ENCODE results near the gene NET1.

NET1 gene

DNA sequence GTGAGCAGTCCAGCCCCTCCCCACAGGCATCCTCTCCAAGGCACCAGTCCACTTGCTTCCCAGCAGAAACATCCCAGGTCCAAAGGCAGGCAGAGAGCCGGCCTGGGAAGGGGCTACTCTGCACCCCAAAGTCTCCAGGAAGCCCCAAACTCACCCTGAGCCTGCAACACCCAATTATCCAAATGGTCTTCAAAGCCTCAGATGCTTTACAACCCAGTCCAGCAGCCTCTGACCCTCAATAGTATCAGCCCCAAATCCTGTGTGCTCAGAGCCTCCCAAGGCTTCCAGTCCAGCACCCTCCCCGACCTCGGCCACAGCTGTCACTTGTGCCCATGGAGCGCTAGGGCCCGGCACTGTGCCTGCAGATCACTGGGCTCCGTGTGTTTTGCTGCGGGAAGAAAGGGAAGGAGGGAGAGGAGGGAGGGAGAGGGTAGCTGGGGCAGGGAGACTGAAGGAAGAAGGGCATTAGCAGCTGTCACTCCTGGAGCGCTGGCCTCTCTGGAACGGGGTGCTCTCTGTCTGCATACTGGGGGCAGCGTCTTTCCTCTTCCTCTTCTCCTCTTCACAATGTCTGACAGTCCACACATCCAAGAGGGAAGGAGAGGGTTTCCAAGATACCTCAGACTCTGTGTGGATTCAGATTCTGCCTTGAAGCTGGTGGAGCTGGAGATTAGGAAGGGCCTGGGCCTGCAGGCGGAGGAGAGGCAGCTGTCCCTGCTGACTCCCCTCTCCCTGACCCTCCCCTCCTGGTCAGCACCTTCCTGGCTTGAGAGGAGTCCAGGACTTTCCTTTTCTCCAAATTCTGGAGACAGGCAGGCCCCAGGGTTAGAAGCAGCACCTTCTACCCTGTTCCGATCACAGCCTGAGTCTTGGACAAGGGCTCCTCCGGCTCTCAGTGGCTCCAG lies 73.8 kb downstream of the NET1 start:
- DNase-seq: no peak

GRCh38 chr10:5486853-5487235 lies 74.5 kb downstream of the NET1 start:
- DNase-seq: no peak

- no peak for DNase-seq
These were observed 76.2 kb downstream of the NET1 start for GRCh38 chr10:5488272-5489161.

DNA sequence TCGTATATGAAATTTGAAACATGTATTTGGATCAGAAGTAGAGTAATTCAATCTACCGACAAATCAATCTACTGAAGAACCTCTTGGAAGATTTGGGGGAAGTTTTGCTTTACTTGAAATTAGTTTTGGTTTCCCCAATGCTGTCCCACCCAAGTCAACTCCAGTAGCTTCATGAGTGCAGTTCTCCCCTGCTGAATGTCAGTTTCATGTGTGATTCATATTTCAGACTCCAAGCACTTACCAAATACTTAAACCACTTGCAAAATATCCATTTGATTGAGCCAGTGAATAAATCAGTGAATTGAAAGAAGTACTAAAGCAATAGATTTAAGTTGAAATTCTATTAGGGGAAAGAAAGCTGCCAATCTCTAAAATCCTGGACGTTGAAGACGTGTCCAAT lies 77.7 kb downstream of the NET1 start:
- no peak for DNase-seq

- DNase-seq: no peak
These were observed 78.5 kb downstream of the NET1 start for GRCh38 chr10:5490698-5491464.

GRCh38 chr10:5491477-5491876 lies 79.1 kb downstream of the NET1 start:
- DNase-seq: no peak

- DNase-seq: no peak
These were observed 80.0 kb downstream of the NET1 start for GRCh38 chr10:5492322-5492855.

DNA sequence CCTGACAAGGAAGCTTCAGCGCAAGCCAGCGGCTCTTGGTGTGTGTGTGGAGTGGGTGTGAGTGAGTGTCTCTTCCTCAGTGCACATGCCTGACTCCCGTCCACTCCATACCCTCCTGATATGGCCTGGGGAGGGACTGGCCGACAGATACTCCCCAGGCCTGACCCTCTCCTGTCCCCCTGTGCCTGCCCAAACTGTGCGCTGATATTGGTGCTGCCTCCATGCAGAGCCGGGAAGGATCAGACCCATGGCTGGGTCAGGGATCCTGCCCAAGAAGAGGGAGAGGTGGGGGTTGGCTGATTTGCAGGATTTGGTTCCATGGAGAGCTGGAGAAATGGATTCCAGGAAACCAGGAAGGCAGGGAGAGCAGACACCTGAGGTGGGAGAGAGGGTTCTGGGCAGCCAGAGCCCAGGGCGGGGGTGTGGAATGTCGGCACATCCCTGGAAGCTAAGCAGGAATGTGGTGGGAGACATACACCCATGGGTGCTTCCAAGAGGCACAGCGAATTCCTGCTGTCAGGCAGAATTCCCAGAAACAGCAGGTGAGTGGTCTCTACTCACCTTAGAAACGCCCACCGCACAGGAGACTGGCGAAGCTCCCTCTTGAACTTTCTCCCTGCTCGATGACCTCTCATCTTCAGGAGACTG lies 80.7 kb downstream of the NET1 start:
- DNase-seq: no peak

GRCh38 chr10:5493691-5494090 lies 81.3 kb downstream of the NET1 start:
- no peak for DNase-seq

GRCh38 chr10:5494611-5495010 lies 82.3 kb downstream of the NET1 start:
- no peak for DNase-seq

DNA sequence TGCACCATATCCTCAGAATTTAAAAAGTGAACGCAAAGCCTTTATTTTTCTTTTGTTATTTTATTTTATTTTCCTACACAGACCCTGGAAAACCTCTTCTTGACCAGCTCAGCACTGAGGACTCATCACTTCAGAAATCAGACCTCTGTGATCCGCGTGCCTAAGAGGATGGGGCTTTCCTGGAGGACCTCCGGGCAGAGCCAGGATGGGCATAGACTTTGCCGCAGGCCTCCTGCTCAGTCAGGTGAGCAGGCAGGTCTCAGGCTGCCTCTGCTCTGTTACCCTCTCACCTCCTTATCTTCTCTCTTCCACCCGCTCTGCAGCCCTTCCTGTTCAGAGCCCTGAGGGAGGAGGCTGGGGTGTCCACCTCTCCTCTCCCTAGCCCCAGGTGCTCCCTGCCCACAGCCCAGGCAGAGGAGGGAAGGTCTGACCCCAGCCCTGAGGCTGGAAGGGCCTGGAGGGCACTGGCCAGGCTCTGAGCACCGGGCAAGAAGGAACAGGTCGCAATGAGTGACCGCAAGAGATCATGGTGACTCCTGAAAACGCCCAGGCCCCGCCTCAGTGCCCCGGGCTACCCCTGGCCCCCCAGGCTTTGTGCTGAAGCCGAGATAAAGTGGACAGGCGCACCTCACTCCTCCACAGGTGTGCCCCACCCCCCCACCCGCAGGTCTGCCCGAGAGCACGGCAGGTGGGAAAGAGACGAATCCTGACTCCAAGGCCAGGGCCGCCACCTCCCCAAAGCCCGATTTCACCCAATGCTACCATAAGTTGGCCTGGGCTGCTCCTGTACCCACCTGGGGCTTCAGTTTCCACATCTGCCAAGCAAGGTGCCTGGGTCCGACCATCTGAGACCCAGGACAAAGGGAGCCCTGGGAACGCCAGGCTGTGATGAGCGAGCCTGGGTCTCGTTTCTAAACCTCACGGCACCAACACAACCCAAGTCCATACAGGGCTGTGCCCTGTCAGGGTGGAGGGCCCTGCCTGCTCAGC lies 84.2 kb downstream of the NET1 start:
- DNase-seq: no peak

- no peak for DNase-seq
These were observed 84.9 kb downstream of the NET1 start for GRCh38 chr10:5497289-5497688.

DNA sequence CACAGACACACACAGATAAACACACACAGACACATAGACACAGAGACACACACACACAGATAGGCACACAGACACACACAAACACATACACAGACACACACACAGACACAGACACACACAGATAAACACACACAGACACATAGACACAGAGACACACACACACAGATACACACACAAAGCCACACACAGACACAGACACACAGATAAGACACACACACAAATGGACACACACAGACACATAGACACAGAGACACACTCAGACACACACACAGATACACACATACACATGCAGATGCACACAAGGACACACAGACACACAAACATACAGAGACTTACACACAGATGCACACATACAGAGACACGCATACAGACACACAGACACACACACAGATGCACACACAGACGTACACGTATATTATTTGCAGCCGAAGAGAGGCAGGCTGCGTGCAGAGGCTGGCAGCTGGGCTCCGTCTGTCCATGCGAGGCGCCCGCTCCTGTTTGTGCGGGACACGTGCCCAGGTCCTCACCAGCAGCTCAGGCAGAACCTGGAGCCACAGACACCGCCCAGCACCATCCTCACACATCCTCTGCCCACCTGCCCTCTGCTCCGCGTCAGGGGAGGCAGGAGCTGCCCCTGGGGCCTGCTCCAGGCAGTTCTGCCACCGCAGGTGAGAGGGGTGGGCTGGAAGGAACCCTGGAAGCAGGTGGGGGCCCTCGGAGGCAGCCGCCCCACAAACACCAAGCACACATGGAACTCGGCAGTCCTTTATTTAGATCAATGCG lies 85.8 kb downstream of the NET1 start:
- DNase-seq: no peak

DNA sequence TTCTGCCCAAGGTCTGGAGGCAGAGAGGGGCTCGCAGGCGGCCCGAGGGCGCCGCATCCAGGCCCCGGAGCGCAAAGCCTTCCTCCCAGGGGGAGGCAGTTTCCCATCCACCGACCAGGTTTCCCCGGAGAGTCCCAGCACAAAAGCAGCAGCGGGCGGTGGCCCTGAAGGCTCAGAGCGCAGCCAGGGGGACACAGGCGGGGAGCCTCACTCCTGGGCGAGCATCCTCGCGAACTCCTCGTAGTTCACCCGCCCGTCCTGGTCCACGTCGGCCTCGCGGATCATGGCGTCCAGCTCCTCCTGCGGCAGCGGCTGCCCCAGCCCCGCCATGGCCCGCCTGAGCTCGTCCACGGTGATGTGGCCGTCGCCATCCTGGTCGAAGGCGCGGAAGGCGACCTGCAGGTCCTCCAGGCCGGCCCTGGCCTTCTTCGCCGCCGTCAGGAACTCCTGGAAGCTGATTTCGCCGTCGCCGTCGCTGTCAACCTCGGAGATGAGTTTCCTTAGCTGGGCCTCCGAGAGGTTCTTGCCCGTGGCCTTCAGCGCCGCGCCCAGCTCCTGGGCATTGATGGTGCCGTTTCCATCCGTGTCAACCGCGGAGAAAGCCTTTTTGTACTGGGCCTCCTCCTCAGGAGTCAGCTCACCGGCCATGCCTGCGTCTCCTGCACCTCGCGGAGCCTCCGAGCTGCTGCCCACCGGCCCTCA lies 86.6 kb downstream of the NET1 start:
- no peak for DNase-seq

DNA sequence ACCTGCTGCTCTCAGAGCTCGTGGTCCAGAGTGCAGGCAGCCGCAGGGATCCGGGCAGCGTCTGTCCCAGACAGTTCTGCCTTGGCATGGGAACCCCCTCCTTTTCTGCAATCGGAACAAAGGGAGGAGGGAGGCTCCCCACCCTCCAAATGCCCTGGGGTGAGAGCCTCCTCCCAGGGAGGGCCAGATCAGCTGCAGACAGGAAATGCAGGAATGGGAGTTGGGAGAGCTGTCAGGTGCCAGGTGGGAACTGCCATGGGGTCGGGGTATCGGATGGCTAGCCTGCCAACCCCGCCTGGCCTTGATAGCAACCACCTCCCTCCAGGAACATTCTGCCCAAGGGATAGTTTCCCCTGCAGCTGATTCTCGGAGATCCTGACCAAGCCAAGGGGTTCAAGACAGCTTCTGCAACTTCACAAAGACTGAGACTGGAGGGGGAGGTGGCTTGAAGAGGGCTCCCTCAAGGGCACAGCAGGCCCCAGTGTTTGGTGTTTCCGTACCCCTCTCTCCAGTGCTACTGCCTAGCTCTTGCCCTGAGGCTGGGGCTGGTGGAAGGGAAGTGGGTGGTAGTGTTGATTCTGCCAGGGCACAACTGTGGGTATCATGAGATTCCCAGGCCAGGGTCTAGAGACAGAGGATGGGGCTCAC lies 87.3 kb downstream of the NET1 start, which contains the start of gene CALML5:
TSS of gene CALML5 (minus strand) at position 78 of the 648 bp plus-strand sequence. CDS start 132 bp downstream, outside the sequence.
- DNase-seq: no peak

- no peak for DNase-seq
These were observed 87.9 kb downstream of the NET1 start for GRCh38 chr10:5500162-5500670.

GRCh38 chr10:5500910-5501309 lies 88.6 kb downstream of the NET1 start:
- no peak for DNase-seq

DNA sequence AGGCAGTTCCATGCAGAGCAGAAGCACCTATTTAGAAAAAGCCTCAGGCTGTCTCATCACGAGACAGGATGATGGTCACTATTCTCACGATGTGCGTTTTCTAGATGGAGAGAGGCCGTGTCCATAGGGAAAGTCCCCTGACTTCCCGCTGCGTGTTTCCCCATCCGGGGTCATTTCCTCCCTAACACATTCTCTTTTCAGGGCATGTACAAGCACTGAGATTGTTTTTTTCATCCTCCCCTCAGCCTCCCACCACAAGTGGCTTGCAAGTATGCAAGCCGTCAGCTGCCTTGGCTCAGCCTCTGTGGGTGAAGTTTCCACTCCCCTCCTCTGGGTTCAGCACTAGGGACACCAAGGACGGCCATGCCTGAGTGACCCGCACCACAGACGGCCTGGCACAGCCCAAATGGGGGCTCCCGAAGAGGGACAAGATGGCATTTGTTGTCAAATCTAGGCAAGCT lies 89.7 kb downstream of the NET1 start:
- peak; percentile 8 for DNase-seq
